Lung (tissue), 12 donors: ENCODE measurements around the gene PTPRN2. TPM values are rescaled to one million over a fixed set of nuclear protein-coding genes. Genes with fewer than 3 reads are reported as not detected.

Source experiments
- ATAC-seq: fragments of 200-7000 bp; cut with Tn5 transposase; one replicate; pipeline ENCODE4 v1.9.1; 2020; ENCODE audit warnings: moderate number of reproducible peaks; ENCODE audit not compliant: insufficient read depth, low FRiP score
- DNase-seq, 3 donors: peaks; one replicate each; pipeline ENCODE4 v3.0.0-alpha.2; 2013 to 2017
- H3K27ac ChIP-seq, 2 donors: one replicate each; pipeline ENCODE4 v1.5.1; 2013; ENCODE audit warnings: mild to moderate bottlenecking in 2 of 2, moderate library complexity in 2 of 2, control low read depth in 1 of 2, inconsistent platforms in 1 of 2, low read depth in 1 of 2, low read length in 1 of 2
- H3K27me3 ChIP-seq, 3 donors: one replicate each; pipeline ENCODE4 v1.5.1; 2013; ENCODE audit warnings: low read length in 2 of 3; ENCODE audit not compliant: control insufficient read depth in 3 of 3, insufficient read depth in 3 of 3
- H3K36me3 ChIP-seq, 4 donors: one replicate each; pipeline ENCODE4 v1.5.1; 2013; ENCODE audit warnings: low read length in 4 of 4, mild to moderate bottlenecking in 1 of 4, moderate library complexity in 1 of 4; ENCODE audit not compliant: control insufficient read depth in 4 of 4, insufficient read depth in 4 of 4
- H3K4me1 ChIP-seq, 5 donors: one replicate each; pipeline ENCODE4 v1.5.1; 2013; ENCODE audit warnings: low read length in 5 of 5, mild to moderate bottlenecking in 2 of 5, moderate library complexity in 1 of 5; ENCODE audit not compliant: control insufficient read depth in 5 of 5, insufficient read depth in 5 of 5
- H3K4me3 ChIP-seq: one replicate; pipeline ENCODE4 v1.5.1; 2013; ENCODE audit warnings: mild to moderate bottlenecking, control low read depth, moderate library complexity
- H3K9ac ChIP-seq, 2 donors: one replicate each; pipeline ENCODE4 v1.5.1; 2013; ENCODE audit warnings: low read length in 2 of 2, control low read depth in 1 of 2; ENCODE audit not compliant: insufficient read depth in 1 of 2
- H3K9me3 ChIP-seq, 4 donors: one replicate each; pipeline ENCODE4 v1.5.1; 2013; ENCODE audit warnings: low read length in 3 of 4, mild to moderate bottlenecking in 1 of 4, moderate library complexity in 1 of 4; ENCODE audit not compliant: control insufficient read depth in 4 of 4, insufficient read depth in 3 of 4
- WGBS, 2 donors: extraction: QIAGEN DNeasy Blood & Tissue Kit; methylation state at CpG; one replicate each; pipeline ENCODE4 v1.1.7; 2013; 5-methylcytosine and 5-hydroxymethylcytosine counted together
- polyA plus RNA-seq, 2 donors: library from polyadenylated mRNA; stranded (reverse); fragments of 200-250 nt; gene quantifications; one replicate each; pipeline ENCODE4 v1.2.1, GENCODE V29; 2013
- total RNA-seq, 2 donors: library from RNA; depleted of rRNA in 1 of 2; stranded (reverse); fragments of >200 nt in 1 of 2; gene quantifications; one replicate each; pipeline ENCODE4 v1.2.1, GENCODE V29; 2014 to 2021
- TF ChIP-seq, protein P1 (sequence below): IDR thresholded peaks from 2 replicates; pipeline ENCODE4 v1.5.1; 2012; ENCODE audit warnings: mild to moderate bottlenecking; ENCODE audit errors: control extremely low read depth, extremely low read depth
- donor health status: control.
- donor health status: control.
- donor health status: Bipolar disorder and iron deficiency.
- donor health status: healthy.
- donor health status: DM: yes; HTN: yes; CAD: no.

Gene PTPRN2
- total and polyA plus RNA-seq, 4 donors: 2.1 to 7.4 (median 4.4) TPM

DNA sequence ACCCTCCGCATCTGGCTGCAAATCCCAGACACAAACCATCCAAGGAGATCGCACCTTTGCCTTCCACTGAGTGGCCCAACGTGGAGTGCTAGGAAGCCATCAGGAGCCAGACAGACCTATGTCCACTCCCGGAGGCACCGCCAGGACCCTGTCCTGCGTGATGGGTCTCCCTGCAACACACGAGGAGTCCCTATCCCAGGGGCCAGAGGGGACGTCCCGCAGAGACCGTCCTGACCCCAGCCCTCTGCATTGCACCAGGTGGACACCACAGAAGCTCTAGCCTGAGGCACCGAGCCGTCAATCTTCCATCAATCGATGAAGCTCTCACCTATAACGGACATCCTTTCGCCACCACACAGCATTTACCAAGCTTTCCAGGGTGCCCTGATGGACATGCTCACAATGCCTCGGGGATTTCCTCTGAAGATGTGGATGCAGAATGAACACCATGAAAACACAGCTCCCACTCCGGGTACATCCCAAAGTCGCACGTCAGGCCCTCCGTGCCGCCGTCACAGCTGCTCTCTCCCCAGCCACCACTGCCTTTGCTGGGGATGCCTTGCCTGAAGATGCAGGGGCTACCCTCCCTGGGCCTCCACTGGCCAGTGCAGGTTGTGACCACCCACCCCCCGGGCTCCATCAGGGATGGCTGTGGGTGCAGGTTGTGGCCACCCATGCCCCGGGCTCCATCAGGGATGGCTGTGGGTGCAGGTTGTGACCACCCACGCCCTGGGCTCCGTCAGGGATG lies 54.1 kb downstream of the PTPRN2 start:
- no peak overlapping the region for H3K27ac ChIP-seq
- TF ChIP-seq, protein P1, sequence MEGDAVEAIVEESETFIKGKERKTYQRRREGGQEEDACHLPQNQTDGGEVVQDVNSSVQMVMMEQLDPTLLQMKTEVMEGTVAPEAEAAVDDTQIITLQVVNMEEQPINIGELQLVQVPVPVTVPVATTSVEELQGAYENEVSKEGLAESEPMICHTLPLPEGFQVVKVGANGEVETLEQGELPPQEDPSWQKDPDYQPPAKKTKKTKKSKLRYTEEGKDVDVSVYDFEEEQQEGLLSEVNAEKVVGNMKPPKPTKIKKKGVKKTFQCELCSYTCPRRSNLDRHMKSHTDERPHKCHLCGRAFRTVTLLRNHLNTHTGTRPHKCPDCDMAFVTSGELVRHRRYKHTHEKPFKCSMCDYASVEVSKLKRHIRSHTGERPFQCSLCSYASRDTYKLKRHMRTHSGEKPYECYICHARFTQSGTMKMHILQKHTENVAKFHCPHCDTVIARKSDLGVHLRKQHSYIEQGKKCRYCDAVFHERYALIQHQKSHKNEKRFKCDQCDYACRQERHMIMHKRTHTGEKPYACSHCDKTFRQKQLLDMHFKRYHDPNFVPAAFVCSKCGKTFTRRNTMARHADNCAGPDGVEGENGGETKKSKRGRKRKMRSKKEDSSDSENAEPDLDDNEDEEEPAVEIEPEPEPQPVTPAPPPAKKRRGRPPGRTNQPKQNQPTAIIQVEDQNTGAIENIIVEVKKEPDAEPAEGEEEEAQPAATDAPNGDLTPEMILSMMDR: no peak
- peaks cover 0 to 60% (median 18%) of the 10 kb centered on the region in 5 donors for H3K4me1 ChIP-seq
- ATAC-seq (no peak), DNase-seq (no peak)
- no peak overlapping the region for H3K4me3 ChIP-seq
- H3K9me3 ChIP-seq: peaks cover 0 to 5% (median 0%) of the 10 kb centered on the region in 4 donors
- WGBS, 2 donors: 89 to 91% methylated on average over 26 of the region's 26 CpGs
- no peak overlapping the region for H3K9ac ChIP-seq
- no peaks in the 10 kb centered on the region for H3K36me3 ChIP-seq
- H3K27me3 ChIP-seq: no peaks in the 10 kb centered on the region

DNA sequence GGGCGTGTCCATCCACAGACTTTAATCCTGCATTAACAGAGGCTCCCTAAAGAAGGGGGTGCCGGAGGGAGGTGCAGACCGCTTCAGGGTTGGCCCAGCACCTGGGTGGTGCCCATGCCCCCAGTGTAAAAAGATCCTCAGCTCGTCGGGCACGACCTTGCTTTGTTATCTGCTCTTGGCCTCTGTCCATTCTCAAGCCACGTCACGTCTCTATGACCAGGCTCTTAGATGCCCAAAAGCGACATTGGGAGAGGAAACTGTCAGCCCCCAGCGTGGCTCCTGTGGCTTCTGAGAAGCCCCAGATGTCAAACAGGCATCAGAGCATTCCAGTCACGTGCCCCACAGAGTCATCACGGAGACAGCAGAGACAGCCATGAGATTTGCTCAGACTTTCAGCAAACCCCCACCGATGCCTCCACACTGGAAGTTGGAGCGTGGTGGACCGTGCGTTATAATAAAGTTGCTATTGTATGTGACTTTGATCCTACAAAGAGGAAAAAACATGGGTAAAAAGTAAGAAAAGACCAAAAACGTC lies 55.5 kb downstream of the PTPRN2 start:
- no peaks in the 10 kb centered on the region for H3K27me3 ChIP-seq

DNA sequence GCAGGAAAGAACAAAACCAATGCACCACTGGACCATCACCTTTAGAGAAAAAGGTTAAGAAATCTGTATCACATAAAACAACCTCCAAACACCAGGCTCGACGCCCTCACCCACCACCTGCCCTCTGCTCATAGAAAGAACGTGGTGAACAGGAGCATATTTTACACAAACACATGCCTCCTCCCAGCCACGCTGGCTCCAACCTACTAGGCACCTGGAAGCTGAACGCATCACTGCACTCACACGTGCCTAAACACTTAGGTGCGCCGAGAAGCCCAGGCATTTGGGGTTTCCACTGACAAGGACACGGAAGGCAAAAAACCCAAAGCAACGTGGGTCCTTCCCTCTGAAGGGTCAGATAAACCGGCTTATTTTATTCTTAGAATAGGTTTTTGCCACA lies 56.0 kb downstream of the PTPRN2 start:
- Histone ChIP-seq H3K36me3 (no peaks in the 10 kb centered on the region), H3K27ac (no peak overlapping the region), H3K9ac (peak overlapping the region in 1 of 2 donors; percentile 43), H3K27me3 (no peaks in the 10 kb centered on the region), H3K9me3 (peaks cover 0 to 5% (median 0%) of the 10 kb centered on the region in 4 donors), H3K4me3 (no peak overlapping the region), H3K4me1 (peaks cover 0 to 53% (median 22%) of the 10 kb centered on the region in 5 donors)
- WGBS, 2 donors: 86 to 88% methylated on average over 11 of the region's 11 CpGs
- ATAC-seq (no peak), DNase-seq (no peak)
- TF ChIP-seq, protein P1: no peak

More for the DNA sequence above, 55.5 kb downstream of the PTPRN2 start:
- Histone ChIP-seq H3K27ac (no peak overlapping the region), H3K36me3 (no peaks in the 10 kb centered on the region), H3K4me1 (peaks cover 0 to 58% (median 22%) of the 10 kb centered on the region in 5 donors), H3K4me3 (no peak overlapping the region), H3K9me3 (peaks cover 0 to 5% (median 0%) of the 10 kb centered on the region in 4 donors), H3K9ac (no peak overlapping the region)
- TF ChIP-seq, protein P1: no peak
- 72 to 74% methylated on average over 17 of the region's 17 CpGs for WGBS, 2 donors
- peak in 2 of 3 donors; percentile 46 to 47 for DNase-seq
- no peak for ATAC-seq
